GM12878 (cell line): ENCODE measurements around the gene MYPN. TPM values are rescaled to one million over a fixed set of nuclear protein-coding genes. Genes with fewer than 3 reads are reported as not detected.

ENCODE experiments used
- ATAC-seq: fragments of 200-7000 bp; cut with Tn5 transposase; 3 replicates; pipeline ENCODE4 v1.9.1; 2020; ENCODE audit warnings: mild to moderate bottlenecking, moderate library complexity
- BruUV-seq: library from RNA; stranded (reverse); fragments of 400-500 nt; replicated peaks from 2 replicates; lab custom pipeline; 2021; lab: Mats Ljungman, UMichigan
- CTCF ChIA-PET: fragments of 300-600 bp; sonication (Branson Sonifier 250); formaldehyde crosslinking; extraction: SDS; loops from one replicate; lab custom pipeline; 2021; ENCODE audit warnings: inconsistent platforms; lab: Yijun Ruan, JAX
- POLR2A ChIA-PET: fragments of 350-600 bp; formaldehyde crosslinking; extraction: SDS; loops from one replicate; lab custom pipeline; 2021; ENCODE audit warnings: inconsistent platforms; lab: Charles Lee
- RAD21 ChIA-PET: fragments of 300-600 bp; sonication (Branson Sonifier 250); formaldehyde crosslinking; loops from one replicate; lab custom pipeline; 2023; ENCODE audit warnings: antibody characterized with exemption; ENCODE audit not compliant: unreplicated experiment; lab: Charles Lee
- SMC1A ChIA-PET: fragments of 300-600 bp; sonication (Branson Sonifier 250); formaldehyde crosslinking; loops from one replicate; lab custom pipeline; 2023; ENCODE audit not compliant: unreplicated experiment, uncharacterized antibody; lab: Charles Lee
- DNase-seq: peaks from one replicate; pipeline ENCODE4 v3.0.0-alpha.2; 2011; ENCODE audit warnings: low read depth, low spot score
- FAIRE-seq: peaks from 3 replicates; lab custom pipeline; 2011; peaks lifted over from hg19 to GRCh38; lab: Jason Lieb, UNC
- H2AFZ ChIP-seq: 2 replicates; pipeline ENCODE4 v1.6.0; 2011; ENCODE audit warnings: low read depth, low read length, control low read depth; ENCODE audit not compliant: control insufficient read depth
- H3K27ac ChIP-seq: 2 replicates; pipeline ENCODE4 v1.5.1; 2011; ENCODE audit warnings: control low read depth; ENCODE audit not compliant: control insufficient read depth, insufficient read depth
- H3K27me3 ChIP-seq, 2 experiments: replicated peaks in 1 of 2; 2 replicates each; pipeline versions ENCODE4 v1.6.0 to v1.6.1; 2011; ENCODE audit warnings: low read length in 1 of 2; ENCODE audit not compliant: control insufficient read depth in 2 of 2, insufficient read depth in 2 of 2
- H3K36me3 ChIP-seq, 2 experiments: 2 replicates each; pipeline ENCODE4 v1.5.1; 2011; ENCODE audit warnings: low read length in 1 of 2; ENCODE audit not compliant: control insufficient read depth in 2 of 2, insufficient read depth in 2 of 2
- H3K4me1 ChIP-seq: 2 replicates; pipeline ENCODE4 v1.6.1; 2011; ENCODE audit warnings: mild to moderate bottlenecking, low read length, moderate library complexity, mixed read lengths; ENCODE audit not compliant: control insufficient read depth, insufficient read depth
- H3K4me2 ChIP-seq: 2 replicates; pipeline ENCODE4 v1.6.0; 2011; ENCODE audit warnings: control low read depth; ENCODE audit not compliant: control insufficient read depth, insufficient read depth
- H3K4me3 ChIP-seq: fragments of 200-600 bp; sonication (generic); 2 replicates; pipeline ENCODE4 v1.5.1; 2016
- H3K79me2 ChIP-seq: 2 replicates; pipeline ENCODE4 v1.6.0; 2011; ENCODE audit warnings: low read length; ENCODE audit not compliant: control insufficient read depth, insufficient read depth
- H3K9ac ChIP-seq: 2 replicates; pipeline ENCODE4 v1.8.0; 2011; ENCODE audit warnings: low read length, control low read depth, mixed read lengths; ENCODE audit not compliant: control insufficient read depth, insufficient read depth
- H3K9me3 ChIP-seq: replicated peaks from 3 replicates; pipeline ENCODE4 v1.5.1; 2011; ENCODE audit warnings: mild to moderate bottlenecking, low read length; ENCODE audit not compliant: control insufficient read depth, insufficient read depth
- H4K20me1 ChIP-seq: 2 replicates; pipeline ENCODE4 v1.6.0; 2011; ENCODE audit not compliant: control insufficient read depth, insufficient read depth
- ATF7 ChIP-seq: fragments of 450-650 bp; IDR thresholded peaks from 2 replicates; pipeline ENCODE4 v1.6.1; 2016; ENCODE audit warnings: low read depth, mild to moderate bottlenecking
- CEBPB ChIP-seq, 2 experiments: fragments of 150-350 bp in 1 of 2; IDR thresholded peaks; 2 replicates each; pipeline ENCODE4 v1.6.1; 2012 to 2014; ENCODE audit warnings: low read depth in 2 of 2, low read length in 2 of 2, borderline replicate concordance in 1 of 2, inconsistent platforms in 1 of 2
- HCFC1 ChIP-seq: fragments of 150-350 bp; IDR thresholded peaks from 2 replicates; pipeline ENCODE4 v1.6.1; 2014; ENCODE audit warnings: low read length
- IKZF2 ChIP-seq, 2 experiments: fragments of 450-650 bp; IDR thresholded peaks; 2 replicates each; pipeline ENCODE4 v1.6.1; 2017; ENCODE audit warnings: mild to moderate bottlenecking in 2 of 2, moderate library complexity in 2 of 2
- KAT2A ChIP-seq: conservative IDR thresholded peaks from 2 replicates; pipeline ENCODE4 v1.6.1; 2011; ENCODE audit warnings: low read depth, low read length; ENCODE audit not compliant: control insufficient read depth
- MEF2A ChIP-seq: IDR thresholded peaks from 2 replicates; pipeline ENCODE4 v1.6.1; 2011; ENCODE audit warnings: low read depth, mild to moderate bottlenecking, low read length, moderate library complexity; ENCODE audit not compliant: insufficient read depth
- MLLT1 ChIP-seq: fragments of 450-650 bp; IDR thresholded peaks from 2 replicates; pipeline ENCODE4 v1.6.1; 2016; ENCODE audit warnings: mild to moderate bottlenecking
- NBN ChIP-seq: fragments of 450-650 bp; IDR thresholded peaks from 2 replicates; pipeline ENCODE4 v1.6.1; 2016
- PAX5 ChIP-seq: IDR thresholded peaks from 2 replicates; pipeline ENCODE4 v1.6.1; 2011; ENCODE audit warnings: low read depth, low read length, borderline replicate concordance
- SP1 ChIP-seq: IDR thresholded peaks from one replicate; pipeline ENCODE4 v1.6.1; 2011; ENCODE audit warnings: low read depth, low read length
- SUZ12 ChIP-seq: fragments of 200-600 bp; sonication (generic); IDR thresholded peaks from one replicate; pipeline ENCODE4 v1.6.1; 2018; ENCODE audit warnings: antibody characterized with exemption, mild to moderate bottlenecking; ENCODE audit not compliant: unreplicated experiment
- TCF7 ChIP-seq: IDR thresholded peaks from 2 replicates; pipeline ENCODE4 v1.6.1; 2014; ENCODE audit warnings: antibody characterized with exemption, borderline replicate concordance
- ZNF24 ChIP-seq: fragments of 450-650 bp; IDR thresholded peaks from 2 replicates; pipeline ENCODE4 v1.6.1; 2017; ENCODE audit warnings: antibody characterized with exemption, mild to moderate bottlenecking
- WGBS: methylation state at CpG from one replicate; pipeline ENCODE4 v1.1.6; 2016; ENCODE audit warnings: low lambda C conversion rate; ENCODE audit not compliant: insufficient replicate concordance, insufficient coverage; ENCODE audit errors: missing lambda C conversion rate; 5-methylcytosine and 5-hydroxymethylcytosine counted together
- in situ Hi-C: fragments of 300-500 bp; cut with MboI; formaldehyde crosslinking; loops from 9 replicates; pipeline ENCODE4 v1.14.3; 2018; ENCODE audit warnings: mixed read lengths
- intact Hi-C: fragments of 100-400 bp; cut with micrococcal nuclease; formaldehyde crosslinking; loops from one replicate; pipeline ENCODE4 v1.14.2; 2022; ENCODE audit not compliant: unreplicated experiment
- polyA plus RNA-seq, 11 experiments: library from polyadenylated mRNA; depleted of rRNA in 4 of 11; unstranded in 6 of 11; stranded (reverse) in 5 of 11; fragments of >200 nt; fragmentation: Nextera tagmentation in 4 of 11; fragmentation: Illumina TruSeq in 1 of 11; extraction: Ambion mirVana in 4 of 11; extraction: Trizol in 1 of 11; gene quantifications; 1 replicate in 1 of 11; 2 replicates in 10 of 11; pipeline versions ENCODE4 v1.2.1 to v1.2.3, GENCODE V29; 2011 to 2016; ENCODE audit warnings: inconsistent platforms in 2 of 11, missing spikeins in 2 of 11, low read depth in 1 of 11
- total RNA-seq, 4 experiments: library from RNA; depleted of rRNA in 3 of 4; stranded (reverse); fragments of >200 nt in 3 of 4; fragmentation: Illumina TruSeq in 1 of 4; extraction: Trizol in 1 of 4; gene quantifications; 2 replicates each; pipeline versions ENCODE4 v1.2.1 to v1.2.3, GENCODE V29; 2013 to 2021
- TF ChIP-seq, protein P1 (sequence below): fragments of 450-650 bp; IDR thresholded peaks from 2 replicates; pipeline ENCODE4 v1.6.1; 2017; ENCODE audit warnings: mild to moderate bottlenecking
- TF ChIP-seq, protein P2 (sequence below): IDR thresholded peaks from 2 replicates; pipeline ENCODE4 v1.6.1; 2011; ENCODE audit warnings: borderline replicate concordance, low read depth, mild to moderate bottlenecking, moderate library complexity, low read length; ENCODE audit not compliant: insufficient read depth, poor library complexity, severe bottlenecking

Gene MYPN
- total and polyA plus RNA-seq, 10 of the 15 experiments (the other 5 are each of a cell fraction or from before 2014, with no cell fraction given): 0.01 to 0.02 TPM; not detected in 8

DNA sequence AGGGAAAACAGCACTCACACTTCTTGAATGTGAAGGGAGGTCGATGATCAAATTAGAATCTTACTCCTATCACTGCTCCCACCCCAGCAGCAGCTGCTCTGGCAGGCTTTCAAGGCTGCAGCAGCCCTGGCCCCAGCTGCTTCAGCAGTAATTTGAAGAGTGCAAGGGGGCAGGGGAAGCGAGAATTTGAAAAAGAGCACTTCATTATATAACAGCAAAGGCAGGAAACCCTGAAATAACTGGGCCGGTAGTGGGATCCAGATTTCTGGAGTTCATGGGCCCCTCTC, 44.9 kb downstream of the MYPN start (continued):
- TF ChIP-seq CEBPB (IDR thresholded peaks at IDR 0.05; ENCODE audit: borderline replicate concordance in 1 of 2, low read depth in 2 of 2, low read length in 2 of 2) (no peak), NBN (no peak), MLLT1 (no peak), ZNF24 (no peak), ATF7 (no peak)
- TF ChIP-seq, protein P1, sequence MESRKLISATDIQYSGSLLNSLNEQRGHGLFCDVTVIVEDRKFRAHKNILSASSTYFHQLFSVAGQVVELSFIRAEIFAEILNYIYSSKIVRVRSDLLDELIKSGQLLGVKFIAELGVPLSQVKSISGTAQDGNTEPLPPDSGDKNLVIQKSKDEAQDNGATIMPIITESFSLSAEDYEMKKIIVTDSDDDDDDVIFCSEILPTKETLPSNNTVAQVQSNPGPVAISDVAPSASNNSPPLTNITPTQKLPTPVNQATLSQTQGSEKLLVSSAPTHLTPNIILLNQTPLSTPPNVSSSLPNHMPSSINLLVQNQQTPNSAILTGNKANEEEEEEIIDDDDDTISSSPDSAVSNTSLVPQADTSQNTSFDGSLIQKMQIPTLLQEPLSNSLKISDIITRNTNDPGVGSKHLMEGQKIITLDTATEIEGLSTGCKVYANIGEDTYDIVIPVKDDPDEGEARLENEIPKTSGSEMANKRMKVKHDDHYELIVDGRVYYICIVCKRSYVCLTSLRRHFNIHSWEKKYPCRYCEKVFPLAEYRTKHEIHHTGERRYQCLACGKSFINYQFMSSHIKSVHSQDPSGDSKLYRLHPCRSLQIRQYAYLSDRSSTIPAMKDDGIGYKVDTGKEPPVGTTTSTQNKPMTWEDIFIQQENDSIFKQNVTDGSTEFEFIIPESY: no peak

DNA sequence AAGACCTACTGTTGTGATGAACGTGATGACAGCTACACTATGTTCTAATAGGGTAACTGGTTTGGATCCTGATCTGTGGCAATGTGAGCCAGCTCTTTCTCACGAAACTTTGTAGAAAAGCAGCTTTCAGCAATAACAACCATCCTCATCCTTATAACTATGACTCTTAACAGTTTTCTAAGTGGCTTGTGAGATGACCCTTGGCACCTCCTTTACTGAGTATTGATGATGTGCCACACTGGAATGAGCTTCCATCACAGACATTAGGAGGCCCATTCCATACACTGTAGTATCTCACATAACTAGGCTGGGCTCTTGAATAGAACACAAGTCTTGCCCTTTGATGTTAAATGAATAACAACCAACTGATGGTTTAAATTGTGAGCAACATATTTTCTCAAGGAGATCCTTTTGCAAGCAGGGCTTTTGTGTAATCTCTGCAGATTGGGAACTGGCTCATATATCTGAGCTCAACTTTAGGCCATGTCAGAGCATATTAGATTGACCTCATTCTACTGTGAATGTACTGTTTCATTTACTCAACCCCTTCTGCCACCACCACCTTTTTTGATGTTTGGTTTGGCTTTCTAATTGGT, 46.4 kb downstream of the MYPN start:
- DNase-seq (no peak), FAIRE-seq (no peak), ATAC-seq (no peak)
- no TSS peak for BruUV-seq
- Histone ChIP-seq H3K4me2 (no peak overlapping the region), H3K27ac (no peak overlapping the region), H4K20me1 (no peaks in the 10 kb centered on the region), H3K4me3 (no peak overlapping the region), H3K9me3 (no peaks in the 10 kb centered on the region), H3K4me1 (no peaks in the 10 kb centered on the region), H3K27me3 (no peaks in the 10 kb centered on the region), H3K9ac (no peak overlapping the region), H3K79me2 (no peaks in the 10 kb centered on the region), H2AFZ (no peak overlapping the region), H3K36me3 (no peaks in the 10 kb centered on the region)
- intact Hi-C loops (loop anchor here (1.0 to 5.0 kb wide), 4 partner anchors 73 to 367 kb away; no protein-coding TSS in a partner anchor), in situ Hi-C loops (loop anchor here (5.0 kb wide), 2 partner anchors 303 to 368 kb away; no protein-coding TSS in a partner anchor)
- WGBS: 28% methylated on average over 2 of the region's 2 CpGs
- ChIA-PET CTCF (interaction anchor here (0.6 to 8.1 kb wide), 49 partner anchors 9 to 458 kb away, joined by 3 to 195 read pairs (median 4); partner anchors contain the start of genes DNAJC12, HERC4, HNRNPH3 and PBLD), POLR2A (interaction anchor here (2.1 kb wide), 1 partner anchor 367 kb away, joined by 13 read pairs; no protein-coding TSS in a partner anchor), RAD21 (interaction anchor here (0.7 to 6.7 kb wide), 11 partner anchors 52 to 458 kb away, joined by 3 to 113 read pairs (median 6); no protein-coding TSS in a partner anchor), SMC1A (interaction anchor here (0.8 to 7.1 kb wide), 26 partner anchors 15 to 459 kb away, joined by 3 to 99 read pairs (median 4); partner anchors contain the start of genes CTNNA3, DNAJC12 and SIRT1)
- TF ChIP-seq, protein P2, sequence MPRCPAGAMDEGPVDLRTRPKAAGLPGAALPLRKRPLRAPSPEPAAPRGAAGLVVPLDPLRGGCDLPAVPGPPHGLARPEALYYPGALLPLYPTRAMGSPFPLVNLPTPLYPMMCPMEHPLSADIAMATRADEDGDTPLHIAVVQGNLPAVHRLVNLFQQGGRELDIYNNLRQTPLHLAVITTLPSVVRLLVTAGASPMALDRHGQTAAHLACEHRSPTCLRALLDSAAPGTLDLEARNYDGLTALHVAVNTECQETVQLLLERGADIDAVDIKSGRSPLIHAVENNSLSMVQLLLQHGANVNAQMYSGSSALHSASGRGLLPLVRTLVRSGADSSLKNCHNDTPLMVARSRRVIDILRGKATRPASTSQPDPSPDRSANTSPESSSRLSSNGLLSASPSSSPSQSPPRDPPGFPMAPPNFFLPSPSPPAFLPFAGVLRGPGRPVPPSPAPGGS: no peak
- TF ChIP-seq KAT2A: no peak
- TF ChIP-seq SUZ12: no peak
- TF ChIP-seq SP1: no peak
- no peak for TF ChIP-seq PAX5
- TF ChIP-seq MEF2A: no peak
- no peak for TF ChIP-seq IKZF2 (IDR thresholded peaks at IDR 0.05)
- no peak for TF ChIP-seq HCFC1
- no peak for TF ChIP-seq TCF7
